IMR-90 (cell line): ENCODE data around the gene GABBR2. TPM values are rescaled to one million over a fixed set of nuclear protein-coding genes. Genes with fewer than 3 reads are reported as not detected.

ENCODE experiments used
- ATAC-seq: fragments of 200-7000 bp; cut with Tn5 transposase; 2 replicates; pipeline ENCODE4 v1.9.1; 2020; ENCODE audit warnings: low read depth, mild to moderate bottlenecking, moderate library complexity
- BruUV-seq: library from RNA; stranded (reverse); fragments of 400-500 nt; replicated peaks from 2 replicates; lab custom pipeline; 2021; lab: Mats Ljungman, UMichigan
- CTCF ChIA-PET: fragments of 300-600 bp; formaldehyde crosslinking; extraction: SDS; loops from one replicate; lab custom pipeline; 2021; ENCODE audit warnings: antibody characterized with exemption; lab: Yijun Ruan, JAX
- POLR2A ChIA-PET: fragments of 300-600 bp; sonication (Branson Sonifier 250); formaldehyde crosslinking; loops from one replicate; lab custom pipeline; 2022; ENCODE audit warnings: antibody characterized with exemption; ENCODE audit not compliant: unreplicated experiment; lab: Charles Lee
- DNase-seq: peaks from one replicate; pipeline ENCODE4 v3.0.0; 2013
- H2AFZ ChIP-seq: replicated peaks from 2 replicates; pipeline ENCODE3; 2013; ENCODE audit warnings: low read length, mild to moderate bottlenecking; ENCODE audit not compliant: poor library complexity
- H2AK5ac ChIP-seq: 2 replicates; pipeline ENCODE4 v1.6.1; 2013; ENCODE audit warnings: low read depth, low read length, inconsistent platforms
- H2AK9ac ChIP-seq: replicated peaks from 2 replicates; pipeline ENCODE3; 2013; ENCODE audit warnings: mild to moderate bottlenecking, low read depth, low read length, moderate library complexity; ENCODE audit not compliant: poor library complexity
- H2BK120ac ChIP-seq: 2 replicates; pipeline ENCODE4 v1.6.1; 2013; ENCODE audit warnings: low read depth, low read length, inconsistent platforms
- H2BK15ac ChIP-seq: 3 replicates; pipeline ENCODE4 v1.6.1; 2013; ENCODE audit warnings: low read depth, low read length, inconsistent platforms
- H2BK20ac ChIP-seq: 2 replicates; pipeline ENCODE4 v1.6.1; 2013; ENCODE audit warnings: low read depth, mild to moderate bottlenecking, inconsistent platforms, low read length, moderate library complexity
- H2BK5ac ChIP-seq: 2 replicates; pipeline ENCODE4 v1.6.1; 2013; ENCODE audit warnings: mild to moderate bottlenecking, low read depth, low read length, inconsistent platforms; ENCODE audit not compliant: poor library complexity, severe bottlenecking
- H3K14ac ChIP-seq: replicated peaks from 2 replicates; pipeline ENCODE4 v1.6.1; 2013; ENCODE audit warnings: low read depth, low read length, inconsistent platforms
- H3K18ac ChIP-seq: 2 replicates; pipeline ENCODE4 v1.6.1; 2013; ENCODE audit warnings: low read depth, low read length, control low read depth
- H3K23ac ChIP-seq: 2 replicates; pipeline ENCODE4 v1.6.1; 2013; ENCODE audit warnings: low read depth, low read length, inconsistent platforms
- H3K27ac ChIP-seq: 2 replicates; pipeline ENCODE4 v1.5.1; 2013; ENCODE audit warnings: mild to moderate bottlenecking, control low read depth, low read length; ENCODE audit not compliant: insufficient read depth
- H3K27me3 ChIP-seq: 2 replicates; pipeline ENCODE4 v1.6.1; 2013; ENCODE audit warnings: low read length; ENCODE audit not compliant: control insufficient read depth, insufficient read depth
- H3K36me3 ChIP-seq: 2 replicates; pipeline ENCODE4 v1.6.1; 2013; ENCODE audit warnings: low read length, mixed read lengths; ENCODE audit not compliant: control insufficient read depth, insufficient read depth
- H3K4ac ChIP-seq: 2 replicates; pipeline ENCODE4 v1.6.1; 2013; ENCODE audit warnings: low read depth, low read length, inconsistent platforms
- H3K4me1 ChIP-seq: 2 replicates; pipeline ENCODE4 v1.6.1; 2013; ENCODE audit warnings: low read length, mixed read lengths; ENCODE audit not compliant: control insufficient read depth, insufficient read depth
- H3K4me2 ChIP-seq: 2 replicates; pipeline ENCODE4 v1.6.1; 2013; ENCODE audit warnings: low read depth, mild to moderate bottlenecking, control low read depth, low read length, moderate library complexity
- H3K4me3 ChIP-seq: 2 replicates; pipeline ENCODE4 v1.5.1; 2013; ENCODE audit warnings: low read depth, mild to moderate bottlenecking, control low read depth, low read length, moderate library complexity; ENCODE audit not compliant: insufficient read depth
- H3K56ac ChIP-seq: 2 replicates; pipeline ENCODE4 v1.6.1; 2013; ENCODE audit warnings: low read length, inconsistent platforms; ENCODE audit not compliant: insufficient read depth; ENCODE audit errors: extremely low read depth
- H3K79me1 ChIP-seq, 2 experiments: 2 replicates each; pipeline ENCODE4 v1.6.1; 2013; ENCODE audit warnings: low read length in 2 of 2, inconsistent platforms in 1 of 2, low read depth in 1 of 2
- H3K9ac ChIP-seq: 2 replicates; pipeline ENCODE4 v1.6.1; 2013; ENCODE audit warnings: low read depth, low read length, control low read depth
- H3K9me1 ChIP-seq: 2 replicates; pipeline ENCODE4 v1.6.1; 2013; ENCODE audit warnings: low read length, inconsistent platforms; ENCODE audit not compliant: insufficient read depth
- H3K9me3 ChIP-seq: 2 replicates; pipeline ENCODE4 v1.6.1; 2013; ENCODE audit warnings: low read length; ENCODE audit not compliant: control insufficient read depth, insufficient read depth
- H4K20me1 ChIP-seq: 2 replicates; pipeline ENCODE4 v1.6.1; 2013; ENCODE audit warnings: low read length, inconsistent platforms; ENCODE audit not compliant: insufficient read depth
- H4K5ac ChIP-seq: 2 replicates; pipeline ENCODE4 v1.6.1; 2013; ENCODE audit warnings: mild to moderate bottlenecking, low read depth, low read length, control low read depth
- H4K8ac ChIP-seq, 2 experiments: 2 replicates each; pipeline ENCODE4 v1.6.1; 2013; ENCODE audit warnings: low read depth in 2 of 2, low read length in 2 of 2, control low read depth in 1 of 2, inconsistent platforms in 1 of 2
- H4K91ac ChIP-seq: 2 replicates; pipeline ENCODE4 v1.6.1; 2013; ENCODE audit warnings: low read depth, low read length, inconsistent platforms; ENCODE audit not compliant: insufficient read depth
- POLR2A ChIP-seq: IDR thresholded peaks from 2 replicates; pipeline ENCODE4 v1.6.1; 2012; ENCODE audit warnings: mild to moderate bottlenecking, low read depth, low read length
- SMC3 ChIP-seq: fragments of 150-350 bp; IDR thresholded peaks from 2 replicates; pipeline ENCODE4 v1.6.1; 2016; ENCODE audit warnings: low read depth, mild to moderate bottlenecking, antibody characterized with exemption, low read length, moderate library complexity
- WGBS, 2 experiments: methylation state at CpG; one replicate each; pipeline versions ENCODE4 v1.1.5 to v1.1.7; 2013; ENCODE audit warnings: missing lambda C conversion rate in 2 of 2; ENCODE audit not compliant: insufficient read length in 1 of 2; ENCODE audit errors: extremely low coverage in 2 of 2; 5-methylcytosine and 5-hydroxymethylcytosine counted together
- dilution Hi-C: fragments of 300-500 bp; cut with HindIII; formaldehyde crosslinking; loops from one replicate; pipeline ENCODE4 v1.14.3; 2018; ENCODE audit warnings: low sequenced_read_pairs; ENCODE audit not compliant: unreplicated experiment
- in situ Hi-C: fragments of 300-500 bp; cut with MboI; formaldehyde crosslinking; loops from 3 replicates; pipeline ENCODE4 v1.14.3; 2019; ENCODE audit warnings: low sequenced_read_pairs, inconsistent platforms, mixed read lengths
- intact Hi-C: fragments of 100-400 bp; cut with micrococcal nuclease; formaldehyde crosslinking; loops from 2 replicates; pipeline ENCODE4 v1.10.0; 2022
- polyA plus RNA-seq, 3 experiments: library from polyadenylated mRNA; depleted of rRNA; stranded (reverse); fragments of >200 nt; gene quantifications; 2 replicates each; pipeline ENCODE4 v1.2.3, GENCODE V29; 2012; ENCODE audit warnings: low replicate concordance in 1 of 3
- total RNA-seq: library from RNA; depleted of rRNA; stranded (reverse); fragments of >200 nt; gene quantifications from 2 replicates; pipeline ENCODE4 v1.2.3, GENCODE V29; 2012

Gene GABBR2
- total and polyA plus RNA-seq, 2 of the 4 experiments (the other 2 are of a cell fraction): 14.2 to 20.3 TPM

DNA sequence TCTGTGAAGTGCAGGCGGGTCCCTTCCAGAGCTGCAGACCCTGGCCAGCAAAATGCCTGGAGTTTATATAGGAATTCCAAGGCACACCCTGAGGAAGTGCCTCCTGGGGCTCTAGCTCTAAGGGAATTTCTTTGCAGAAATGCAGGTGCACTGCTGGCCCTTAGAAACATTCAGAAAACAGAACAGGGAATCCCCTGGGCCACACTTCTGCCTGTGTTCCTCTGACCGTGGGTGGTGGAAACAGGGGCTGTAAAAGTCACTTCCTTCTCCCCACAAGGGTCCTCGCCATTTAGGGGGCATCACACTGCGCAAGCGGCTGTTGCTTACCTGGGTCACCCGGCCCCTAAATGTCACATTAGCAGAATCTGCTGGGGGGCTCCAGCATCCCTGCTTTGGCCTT lies 312.5 kb downstream of the GABBR2 start:
- H2BK120ac ChIP-seq: no peak overlapping the region
- CTCF ChIA-PET: no interaction called here
- no peak overlapping the region for H3K4me3 ChIP-seq
- no peak overlapping the region for H4K91ac ChIP-seq
- H3K79me1 ChIP-seq: no peaks in the 10 kb centered on the region
- POLR2A ChIA-PET: no interaction called here
- ATAC-seq: no peak
- BruUV-seq: no TSS peak
- H2BK20ac ChIP-seq: no peak overlapping the region
- no peak overlapping the region for H4K8ac ChIP-seq
- no peak overlapping the region for H4K5ac ChIP-seq
- no peaks in the 10 kb centered on the region for H3K4me1 ChIP-seq
- in situ Hi-C loops: no loop called here
- peaks cover 3% of the 10 kb centered on the region; the same call in 1 of the 2 replicates for H3K9me3 ChIP-seq
- no peak for TF ChIP-seq SMC3
- TF ChIP-seq POLR2A: no peak
- dilution Hi-C loops: no loop called here
- H3K27ac ChIP-seq: no peak overlapping the region
- H2AK9ac ChIP-seq: no peak overlapping the region
- DNase-seq: no peak
- no peak overlapping the region for H2BK15ac ChIP-seq
- H3K56ac ChIP-seq: no peak overlapping the region
- no peak overlapping the region for H3K18ac ChIP-seq
- WGBS, 2 experiments: 80% methylated on average over 2 of the region's 6 CpGs; no CpG with 5 or more reads in 1 of the 2 experiments
- no peak overlapping the region for H3K23ac ChIP-seq
- intact Hi-C loops: no loop called here
- H3K9me1 ChIP-seq: no peaks in the 10 kb centered on the region; the same call in 1 of the 2 replicates
- H4K20me1 ChIP-seq: no peaks in the 10 kb centered on the region
- H2BK5ac ChIP-seq: no peak overlapping the region
- H3K9ac ChIP-seq: no peak overlapping the region
- peaks cover 2% of the 10 kb centered on the region; the same call in 1 of the 2 replicates for H3K36me3 ChIP-seq
- H3K4ac ChIP-seq: no peak overlapping the region
- no peaks in the 10 kb centered on the region for H3K27me3 ChIP-seq
- H3K4me2 ChIP-seq: no peak overlapping the region
- H3K14ac ChIP-seq: no peak overlapping the region
- no peak overlapping the region for H2AFZ ChIP-seq
- no peak overlapping the region for H2AK5ac ChIP-seq
